OCI-LY1 (cell line): Measurements from ENCODE around the gene SPATA31D4.

Experiments
- EZH2 ChIP-seq: fragments of 200-600 bp; sonication (generic), shearing (Covaris generic); IDR thresholded peaks from 2 replicates; pipeline ENCODE4 v1.8.0; 2017; ENCODE audit warnings: borderline replicate concordance, mixed run types, mild to moderate bottlenecking, antibody characterized with exemption, low read length, moderate library complexity, mixed read lengths
- TF ChIP-seq, protein P1 (sequence below): fragments of 200-600 bp; sonication (generic), shearing (Covaris generic); IDR thresholded peaks from 2 replicates; pipeline ENCODE4 v1.5.1; 2017; ENCODE audit warnings: mild to moderate bottlenecking, antibody characterized with exemption, low read length, moderate library complexity, mixed read lengths

DNA sequence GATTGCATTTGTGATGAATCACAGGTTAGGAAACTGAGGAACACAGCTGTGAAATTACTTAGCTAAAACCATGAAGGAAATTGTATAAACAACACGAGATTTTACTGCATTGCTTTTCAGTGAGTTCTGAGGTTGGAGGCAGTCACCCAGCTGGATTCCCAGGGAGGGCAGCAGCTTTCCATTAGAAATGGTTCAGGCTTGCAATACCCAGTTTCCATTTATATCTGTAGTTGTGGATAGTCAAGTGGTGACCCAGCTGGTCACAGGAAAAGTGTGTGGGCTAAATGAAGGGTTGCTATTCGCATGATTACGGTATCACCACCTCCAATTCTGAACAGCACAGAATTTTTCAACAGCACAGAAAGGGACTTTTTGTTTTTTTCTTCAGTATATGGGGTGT lies 34.3 kb upstream of the SPATA31D4 start:
- TF ChIP-seq, protein P1, sequence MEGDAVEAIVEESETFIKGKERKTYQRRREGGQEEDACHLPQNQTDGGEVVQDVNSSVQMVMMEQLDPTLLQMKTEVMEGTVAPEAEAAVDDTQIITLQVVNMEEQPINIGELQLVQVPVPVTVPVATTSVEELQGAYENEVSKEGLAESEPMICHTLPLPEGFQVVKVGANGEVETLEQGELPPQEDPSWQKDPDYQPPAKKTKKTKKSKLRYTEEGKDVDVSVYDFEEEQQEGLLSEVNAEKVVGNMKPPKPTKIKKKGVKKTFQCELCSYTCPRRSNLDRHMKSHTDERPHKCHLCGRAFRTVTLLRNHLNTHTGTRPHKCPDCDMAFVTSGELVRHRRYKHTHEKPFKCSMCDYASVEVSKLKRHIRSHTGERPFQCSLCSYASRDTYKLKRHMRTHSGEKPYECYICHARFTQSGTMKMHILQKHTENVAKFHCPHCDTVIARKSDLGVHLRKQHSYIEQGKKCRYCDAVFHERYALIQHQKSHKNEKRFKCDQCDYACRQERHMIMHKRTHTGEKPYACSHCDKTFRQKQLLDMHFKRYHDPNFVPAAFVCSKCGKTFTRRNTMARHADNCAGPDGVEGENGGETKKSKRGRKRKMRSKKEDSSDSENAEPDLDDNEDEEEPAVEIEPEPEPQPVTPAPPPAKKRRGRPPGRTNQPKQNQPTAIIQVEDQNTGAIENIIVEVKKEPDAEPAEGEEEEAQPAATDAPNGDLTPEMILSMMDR, result no peak
- TF ChIP-seq EZH2, result no peak
